K562 (cell line): ENCODE results near the gene SCRG1. TPM values are rescaled to one million over a fixed set of nuclear protein-coding genes. Genes with fewer than 3 reads are reported as not detected.

ENCODE experiments used
- ATAC-seq: fragments of 200-7000 bp; cut with Tn5 transposase; 3 replicates; pipeline ENCODE4 v1.9.1; 2020; ENCODE audit warnings: moderate library complexity
- BruUV-seq: library from RNA; stranded (reverse); fragments of 400-500 nt; replicated peaks from 2 replicates; lab custom pipeline; 2021; lab: Mats Ljungman, UMichigan
- CTCF ChIA-PET: fragments of 300-600 bp; formaldehyde crosslinking; extraction: SDS; loops from one replicate; lab custom pipeline; 2021; ENCODE audit warnings: low intra/inter-chr PET ratio; lab: Yijun Ruan, JAX
- POLR2A ChIA-PET: fragments of 300-600, 350-650 bp; sonication (Branson Sonifier 250); formaldehyde crosslinking; extraction: SDS; loops from one replicate; lab custom pipeline; 2021; ENCODE audit warnings: antibody characterized with exemption, inconsistent platforms; lab: Yijun Ruan, JAX
- DNase-seq, 4 experiments: peaks; one replicate each; pipeline versions ENCODE4 v3.0.0 to v3.0.0-alpha.2; 2011 to 2018; ENCODE audit warnings: low spot score in 3 of 4, mixed read lengths in 3 of 4; ENCODE audit errors: extremely low read depth in 1 of 4
- FAIRE-seq: peaks from 2 replicates; lab custom pipeline; 2011; peaks lifted over from hg19 to GRCh38; lab: Jason Lieb, UNC
- H2AFZ ChIP-seq: 2 replicates; pipeline ENCODE4 v1.6.0; 2011; ENCODE audit warnings: low read depth, low read length, control low read depth, inconsistent platforms
- H3K27ac ChIP-seq: fragments of 200-600 bp; 3 replicates; pipeline ENCODE4 v1.8.0; 2011; ENCODE audit warnings: low read depth, mild to moderate bottlenecking, control low read depth, inconsistent platforms, low read length, moderate library complexity, mixed read lengths; ENCODE audit errors: extremely low read depth
- H3K27me3 ChIP-seq, 2 experiments: fragments of 300-600 bp in 1 of 2; 2 replicates in 1 of 2; 3 replicates in 1 of 2; pipeline versions ENCODE4 v1.6.0 to v1.8.0; 2011; ENCODE audit warnings: inconsistent platforms in 2 of 2, low read length in 2 of 2, mild to moderate bottlenecking in 1 of 2, mixed read lengths in 1 of 2, moderate library complexity in 1 of 2; ENCODE audit not compliant: control insufficient read depth in 2 of 2, insufficient read depth in 2 of 2
- H3K36me3 ChIP-seq: fragments of 300-600 bp; 3 replicates; pipeline ENCODE4 v1.8.0; 2011; ENCODE audit warnings: mild to moderate bottlenecking, low read length, inconsistent platforms; ENCODE audit not compliant: control insufficient read depth, insufficient read depth
- H3K4me1 ChIP-seq, 2 experiments: fragments of 200-600 bp in 1 of 2; replicated peaks in 1 of 2; 2 replicates in 1 of 2; 3 replicates in 1 of 2; pipeline versions ENCODE4 v1.5.1 to v1.8.0; 2011; ENCODE audit warnings: inconsistent platforms in 2 of 2, low read length in 2 of 2, mild to moderate bottlenecking in 1 of 2, mixed read lengths in 1 of 2, moderate library complexity in 1 of 2; ENCODE audit not compliant: control insufficient read depth in 2 of 2, insufficient read depth in 2 of 2
- H3K4me2 ChIP-seq: 2 replicates; pipeline ENCODE4 v1.6.1; 2011; ENCODE audit warnings: low read length, control low read depth, inconsistent platforms, mixed read lengths; ENCODE audit not compliant: insufficient read depth
- H3K4me3 ChIP-seq: fragments of 200-600 bp; sonication (generic), shearing (Covaris generic); 2 replicates; pipeline ENCODE4 v1.5.1; 2016; ENCODE audit warnings: control low read depth, inconsistent platforms
- H3K79me2 ChIP-seq: fragments of 200-600 bp; 3 replicates; pipeline ENCODE4 v1.8.0; 2011; ENCODE audit warnings: low read length, inconsistent platforms; ENCODE audit not compliant: control insufficient read depth, insufficient read depth
- H3K9ac ChIP-seq, 2 experiments: 2 replicates each; pipeline versions ENCODE4 v1.6.0 to v1.6.1; 2011; ENCODE audit warnings: low read depth in 2 of 2, low read length in 2 of 2, control low read depth in 1 of 2, inconsistent platforms in 1 of 2, mild to moderate bottlenecking in 1 of 2, mixed read lengths in 1 of 2; ENCODE audit not compliant: insufficient read depth in 1 of 2
- H3K9me1 ChIP-seq: one replicate; pipeline ENCODE4 v1.6.0; 2011; ENCODE audit warnings: inconsistent platforms, mild to moderate bottlenecking, low read length, moderate library complexity; ENCODE audit not compliant: control insufficient read depth, insufficient read depth
- H3K9me3 ChIP-seq: replicated peaks from 2 replicates; pipeline ENCODE4 v1.5.1; 2011; ENCODE audit warnings: low read depth, low read length, inconsistent platforms; ENCODE audit not compliant: control insufficient read depth, insufficient read depth
- H4K20me1 ChIP-seq: replicated peaks from 2 replicates; pipeline ENCODE4 v1.6.1; 2011; ENCODE audit warnings: low read length, inconsistent platforms, mixed read lengths; ENCODE audit not compliant: control insufficient read depth, insufficient read depth
- ATF3 ChIP-seq, 2 experiments: fragments of 450-650 bp in 1 of 2; sonication (generic) in 1 of 2; formaldehyde crosslinking in 1 of 2; IDR thresholded peaks in 1 of 2; conservative IDR thresholded peaks in 1 of 2; 2 replicates each; pipeline versions ENCODE4 v1.6.1 to v1.8.1; 2016 to 2023; ENCODE audit warnings: mild to moderate bottlenecking in 2 of 2, moderate library complexity in 2 of 2, inconsistent platforms in 1 of 2, missing genetic modification reagents in 1 of 2
- CLOCK ChIP-seq: fragments of 250-450 bp; sonication (Bioruptor Pico); IDR thresholded peaks from 2 replicates; pipeline ENCODE4 v1.4.0; 2020; ENCODE audit warnings: mild to moderate bottlenecking, moderate library complexity, borderline replicate concordance
- HCFC1 ChIP-seq: IDR thresholded peaks from 2 replicates; pipeline ENCODE4 v1.6.1; 2012; ENCODE audit warnings: low read depth, low read length, improper control_type of control experiment
- IFI16 ChIP-seq: fragments of 250-450 bp; sonication (Bioruptor Pico); IDR thresholded peaks from 2 replicates; pipeline ENCODE4 v2.1.2; 2022; ENCODE audit warnings: mild to moderate bottlenecking, inconsistent platforms
- KDM4B ChIP-seq, 2 experiments: fragments of 450-650 bp in 1 of 2; sonication (generic) in 1 of 2; IDR thresholded peaks; 2 replicates each; pipeline ENCODE4 v1.6.1; 2016 to 2017; ENCODE audit warnings: borderline replicate concordance in 2 of 2, antibody characterized with exemption in 1 of 2, low read depth in 1 of 2, mild to moderate bottlenecking in 1 of 2
- NCOA1 ChIP-seq: fragments of 450-650 bp; IDR thresholded peaks from 2 replicates; pipeline ENCODE4 v1.6.1; 2016; ENCODE audit warnings: low read depth
- RBBP5 ChIP-seq: fragments of 200-600 bp; sonication (generic); IDR thresholded peaks from 2 replicates; pipeline ENCODE4 v1.6.1; 2012; ENCODE audit warnings: borderline replicate concordance, mild to moderate bottlenecking, low read length, control low read depth, inconsistent platforms; ENCODE audit not compliant: insufficient read depth, poor library complexity, severe bottlenecking
- SMAD2 ChIP-seq: fragments of 150-350 bp; IDR thresholded peaks from 2 replicates; pipeline ENCODE4 v1.6.1; 2014; ENCODE audit warnings: low read depth, mild to moderate bottlenecking, low read length
- SMARCE1 ChIP-seq: fragments of 450-650 bp; IDR thresholded peaks from 2 replicates; pipeline ENCODE4 v1.7.1; 2016; ENCODE audit warnings: mild to moderate bottlenecking
- SRSF1 ChIP-seq: fragments of 200-400 bp; formaldehyde crosslinking; IDR thresholded peaks from 2 replicates; pipeline ENCODE4 v1.6.1; 2017; ENCODE audit warnings: mild to moderate bottlenecking, low read depth, low read length, moderate library complexity
- SRSF7 ChIP-seq: fragments of 200-400 bp; formaldehyde crosslinking; optimal IDR thresholded peaks from 2 replicates; pipeline ENCODE3; 2017; ENCODE audit warnings: mild to moderate bottlenecking, low read depth, low read length
- TAF9B ChIP-seq: fragments of 450-650 bp; IDR thresholded peaks from 2 replicates; pipeline ENCODE4 v1.6.1; 2018; ENCODE audit warnings: mild to moderate bottlenecking; ENCODE audit not compliant: partially characterized antibody
- TCF15 ChIP-seq: fragments of 250-450 bp; sonication (Bioruptor Pico); IDR thresholded peaks from 2 replicates; pipeline ENCODE4 v1.8.0; 2022; ENCODE audit warnings: moderate library complexity, mild to moderate bottlenecking, inconsistent platforms
- WHSC1 ChIP-seq: IDR thresholded peaks from one replicate; pipeline ENCODE4 v1.6.1; 2012; ENCODE audit warnings: low read length, control low read depth, inconsistent platforms
- WGBS: fragments of 100-300 bp; shearing (Covaris generic); methylation state at CpG from one replicate; pipeline ENCODE4 v1.1.6; 2016; ENCODE audit warnings: low coverage, mixed read lengths; ENCODE audit not compliant: insufficient coverage; ENCODE audit errors: missing lambda C conversion rate; 5-methylcytosine and 5-hydroxymethylcytosine counted together
- in situ Hi-C: fragments of 300-500 bp; cut with MboI; formaldehyde crosslinking; loops from 4 replicates; pipeline ENCODE4 v1.15.0; 2018; ENCODE audit warnings: inconsistent platforms, mixed read lengths
- intact Hi-C: fragments of 100-400 bp; cut with micrococcal nuclease; formaldehyde crosslinking; loops from 2 replicates; pipeline ENCODE4 v1.14.2; 2022
- polyA plus RNA-seq, 8 experiments: library from polyadenylated mRNA; depleted of rRNA in 4 of 8; stranded (reverse) in 5 of 8; unstranded in 3 of 8; fragments of >200 nt; fragmentation: Nextera tagmentation in 2 of 8; fragmentation: Illumina TruSeq in 1 of 8; extraction: Ambion mirVana in 2 of 8; extraction: Trizol in 1 of 8; gene quantifications; 2 replicates each; pipeline versions ENCODE4 v1.2.1 to v1.2.3, GENCODE V29; 2011 to 2014; ENCODE audit warnings: inconsistent platforms in 1 of 8, missing spikeins in 1 of 8
- total RNA-seq, 7 experiments: library from RNA; depleted of rRNA in 6 of 7; stranded (reverse); fragments of >200 nt in 6 of 7; fragmentation: Illumina TruSeq in 2 of 7; extraction: Trizol in 2 of 7; gene quantifications; 2 replicates each; pipeline versions ENCODE4 v1.2.1 to v1.2.3, GENCODE V29; 2011 to 2021; ENCODE audit warnings: low replicate concordance in 1 of 7

SCRG1 gene
- total and polyA plus RNA-seq, 9 of the 15 experiments (the other 6 are each of a cell fraction or from before 2014, with no cell fraction given), result 0.01 TPM; not detected in 7

GRCh38 chr4:173362666-173363065 lies 36.2 kb downstream of the SCRG1 start:
- no peak overlapping the region for H3K27ac ChIP-seq
- no peaks in the 10 kb centered on the region for H3K79me2 ChIP-seq
- H3K4me2 ChIP-seq, result no peak overlapping the region
- no peak for DNase-seq
- no peaks in the 10 kb centered on the region for H3K36me3 ChIP-seq
- no peaks in the 10 kb centered on the region for H4K20me1 ChIP-seq
- 50% methylated on average over 3 of the region's 3 CpGs for WGBS
- FAIRE-seq, result no peak
- H3K9me3 ChIP-seq, result no peaks in the 10 kb centered on the region
- H2AFZ ChIP-seq, result no peak overlapping the region
- no peak for ATAC-seq
- POLR2A ChIA-PET, result no interaction called here
- peaks cover 0 to 3% of the 10 kb centered on the region in 2 experiments; a peak in 2 of 5 replicates for H3K4me1 ChIP-seq
- in situ Hi-C loops (no loop called here), intact Hi-C loops (no loop called here)
- BruUV-seq, result no TSS peak
- no peaks in the 10 kb centered on the region for H3K27me3 ChIP-seq
- no peak for TF ChIP-seq SMARCE1
- no peak for TF ChIP-seq CLOCK
- no peak for TF ChIP-seq IFI16 (CRISPR knock-in tag)
- TF ChIP-seq HCFC1, result no peak
- TF ChIP-seq RBBP5, result no peak
- no peak for TF ChIP-seq KDM4B (IDR thresholded peaks at IDR 0.05; ENCODE audit: borderline replicate concordance in 2 of 2, low read depth in 1 of 2)
- TF ChIP-seq WHSC1, result no peak
- TF ChIP-seq TAF9B, result no peak
- TF ChIP-seq SMAD2, result no peak
- no peak for TF ChIP-seq TCF15 (CRISPR knock-in tag)
- no peak for TF ChIP-seq SRSF1
- TF ChIP-seq SRSF7, result no peak
- TF ChIP-seq ATF3 (IDR thresholded peaks at IDR 0.05), result no peak
- no peak for TF ChIP-seq ATF3 (CRISPR knock-in tag; conservative IDR thresholded peaks at IDR 0.05)
- no peak for TF ChIP-seq NCOA1
- TF ChIP-seq, all 486 proteins: peak for 0
- H3K9ac ChIP-seq, result no peak overlapping the region
- H3K4me3 ChIP-seq, result no peak overlapping the region
- CTCF ChIA-PET, result no interaction called here
- no peaks in the 10 kb centered on the region for H3K9me1 ChIP-seq
